DND-41 (cell line): Measurements from ENCODE around the gene RDH8.

Experiments
- CTCF ChIP-seq: IDR thresholded peaks from 2 replicates; pipeline ENCODE4 v1.5.1; 2012; ENCODE audit warnings: borderline replicate concordance, low read length, moderate library complexity, mild to moderate bottlenecking; ENCODE audit not compliant: poor library complexity, severe bottlenecking; ENCODE audit errors: extremely low read depth
- EZH2 ChIP-seq: IDR thresholded peaks from 3 replicates; pipeline ENCODE4 v1.6.1; 2012; ENCODE audit warnings: borderline replicate concordance, low read depth, mild to moderate bottlenecking, moderate library complexity, low read length, inconsistent platforms; ENCODE audit not compliant: severe bottlenecking

- TF ChIP-seq CTCF (no peak), EZH2 (no peak)
Observed at GRCh38 chr19:9981406-9982260, 31.6 kb upstream of the RDH8 start.
